ENCODE data around the gene AVEN.
"Not testable (repeated sequence)": the region's sequence is repeated elsewhere in the genome, so short reads cannot be mapped to it uniquely, and the experiment has no call there.

The AVEN gene

GRCh38 chr15:34038023-34038870 is 757 bp downstream of the AVEN start:
- peak; percentile 47 for DNase-seq

- no peak for DNase-seq
These were observed 6.8 kb downstream of the AVEN start for GRCh38 chr15:34031987-34032760.

GRCh38 chr15:34027606-34028005 is 11.4 kb downstream of the AVEN start:
- no peak for DNase-seq

- DNase-seq = no peak
These were observed 13.8 kb downstream of the AVEN start for GRCh38 chr15:34025252-34025651.

GRCh38 chr15:34023907-34024306 is 15.1 kb downstream of the AVEN start:
- no peak for DNase-seq

GRCh38 chr15:34019369-34019990 is 19.5 kb downstream of the AVEN start:
- DNase-seq = no peak

GRCh38 chr15:34018738-34019137 is 20.3 kb downstream of the AVEN start:
- not testable (repeated sequence) for DNase-seq

GRCh38 chr15:34018021-34018645 is 20.9 kb downstream of the AVEN start:
- DNase-seq = no peak

- no peak for DNase-seq
These were observed 24.4 kb downstream of the AVEN start for GRCh38 chr15:34014556-34014955.

GRCh38 chr15:34013746-34014145 is 25.3 kb downstream of the AVEN start:
- DNase-seq = no peak

- DNase-seq = no peak
These were observed 26.5 kb downstream of the AVEN start for GRCh38 chr15:34012461-34013028.

GRCh38 chr15:34011481-34011880 is 27.5 kb downstream of the AVEN start:
- no peak for DNase-seq

- DNase-seq = no peak
These were observed 28.1 kb downstream of the AVEN start for GRCh38 chr15:34010921-34011320.

- DNase-seq = no peak
These were observed 29.3 kb downstream of the AVEN start for GRCh38 chr15:34009656-34010055.

GRCh38 chr15:34006381-34006780 is 32.6 kb downstream of the AVEN start:
- DNase-seq = peak; percentile 30

- no peak for DNase-seq
These were observed 37.5 kb downstream of the AVEN start for GRCh38 chr15:34001536-34001935.

GRCh38 chr15:33995666-33996065 is 43.3 kb downstream of the AVEN start:
- not testable (repeated sequence) for DNase-seq

- DNase-seq = peak; percentile 11
These were observed 44.9 kb downstream of the AVEN start for GRCh38 chr15:33994005-33994615.

- DNase-seq = no peak
These were observed 50.6 kb downstream of the AVEN start for GRCh38 chr15:33988384-33988783.

- no peak for DNase-seq
These were observed 51.6 kb downstream of the AVEN start for GRCh38 chr15:33987444-33987843.

- no peak for DNase-seq
These were observed 53.3 kb downstream of the AVEN start for GRCh38 chr15:33985751-33986150.

- DNase-seq = no peak
These were observed 53.7 kb downstream of the AVEN start for GRCh38 chr15:33985287-33985686.

All from NCI-H524 treated with DMSO at 0.1 percent for 48 hours (cell line).